AG09319 (cell line): ENCODE results near the gene SSC5D.

Experiments
- DNase-seq: peaks from one replicate; pipeline ENCODE4 v3.0.0-alpha.2; 2010; ENCODE audit warnings: low read depth; ENCODE audit errors: extremely low read depth
- TF ChIP-seq, protein P1 (sequence below): IDR thresholded peaks from 2 replicates; pipeline ENCODE4 v1.5.1; 2011; ENCODE audit warnings: low read depth, mild to moderate bottlenecking, inconsistent platforms, low read length, moderate library complexity

The SSC5D gene

GRCh38 chr19:55535965-55536350 is 47.7 kb downstream of the SSC5D start:
- TF ChIP-seq, protein P1, sequence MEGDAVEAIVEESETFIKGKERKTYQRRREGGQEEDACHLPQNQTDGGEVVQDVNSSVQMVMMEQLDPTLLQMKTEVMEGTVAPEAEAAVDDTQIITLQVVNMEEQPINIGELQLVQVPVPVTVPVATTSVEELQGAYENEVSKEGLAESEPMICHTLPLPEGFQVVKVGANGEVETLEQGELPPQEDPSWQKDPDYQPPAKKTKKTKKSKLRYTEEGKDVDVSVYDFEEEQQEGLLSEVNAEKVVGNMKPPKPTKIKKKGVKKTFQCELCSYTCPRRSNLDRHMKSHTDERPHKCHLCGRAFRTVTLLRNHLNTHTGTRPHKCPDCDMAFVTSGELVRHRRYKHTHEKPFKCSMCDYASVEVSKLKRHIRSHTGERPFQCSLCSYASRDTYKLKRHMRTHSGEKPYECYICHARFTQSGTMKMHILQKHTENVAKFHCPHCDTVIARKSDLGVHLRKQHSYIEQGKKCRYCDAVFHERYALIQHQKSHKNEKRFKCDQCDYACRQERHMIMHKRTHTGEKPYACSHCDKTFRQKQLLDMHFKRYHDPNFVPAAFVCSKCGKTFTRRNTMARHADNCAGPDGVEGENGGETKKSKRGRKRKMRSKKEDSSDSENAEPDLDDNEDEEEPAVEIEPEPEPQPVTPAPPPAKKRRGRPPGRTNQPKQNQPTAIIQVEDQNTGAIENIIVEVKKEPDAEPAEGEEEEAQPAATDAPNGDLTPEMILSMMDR, result no peak
- DNase-seq, result no peak

GRCh38 chr19:55536366-55536765 is 48.1 kb downstream of the SSC5D start:
- TF ChIP-seq, protein P1, result no peak
- DNase-seq, result no peak

- DNase-seq, result no peak
- TF ChIP-seq, protein P1, result peak; percentile 3
Observed at GRCh38 chr19:55536951-55537740, 48.9 kb downstream of the SSC5D start, which contains the start of gene SBK2. Gene SBK2, minus strand, starts transcription at chr19:55537133. Its CDS starts 839 bp downstream, at chr19:55536294.

DNA sequence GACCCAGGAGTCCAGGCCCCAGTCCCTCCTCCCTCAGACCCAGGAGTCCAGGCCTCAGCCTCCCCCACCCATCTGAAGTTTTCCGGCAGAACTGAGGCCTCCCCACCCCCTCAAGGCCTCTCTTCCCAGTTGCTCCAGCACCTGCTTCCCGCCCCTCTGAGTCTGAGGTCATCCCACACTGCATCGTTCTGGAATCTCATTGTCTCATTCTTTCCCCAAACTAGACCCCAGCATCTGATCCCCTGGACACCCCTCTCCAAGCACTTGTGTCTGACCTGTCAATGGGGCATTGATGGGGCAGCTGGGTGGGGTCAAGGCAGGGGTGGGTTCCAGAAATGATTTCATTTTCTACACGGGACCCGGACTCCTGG is 49.5 kb downstream of the SSC5D start:
- TF ChIP-seq, protein P1, result no peak
- no peak for DNase-seq

DNA sequence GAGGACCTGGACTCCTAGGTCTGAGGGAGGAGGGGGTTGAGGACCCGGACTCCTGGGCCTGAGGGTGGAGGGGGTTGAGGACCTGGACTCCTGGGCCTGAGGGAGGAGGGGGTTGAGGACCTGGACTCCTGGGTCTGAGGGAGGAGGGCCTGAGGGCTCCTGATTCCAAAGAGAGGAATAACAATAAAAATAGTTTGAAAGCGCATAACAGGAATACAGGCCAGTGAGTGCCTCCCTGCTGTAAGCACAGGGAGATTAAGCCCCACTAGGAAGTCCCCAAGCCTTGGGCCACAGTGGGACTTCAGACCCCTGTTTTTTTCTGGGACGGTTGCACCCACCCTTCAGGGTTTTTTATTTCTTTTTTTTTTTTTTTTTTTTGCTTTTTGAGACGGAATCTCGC is 49.9 kb downstream of the SSC5D start:
- TF ChIP-seq, protein P1, result no peak
- no peak for DNase-seq

DNA sequence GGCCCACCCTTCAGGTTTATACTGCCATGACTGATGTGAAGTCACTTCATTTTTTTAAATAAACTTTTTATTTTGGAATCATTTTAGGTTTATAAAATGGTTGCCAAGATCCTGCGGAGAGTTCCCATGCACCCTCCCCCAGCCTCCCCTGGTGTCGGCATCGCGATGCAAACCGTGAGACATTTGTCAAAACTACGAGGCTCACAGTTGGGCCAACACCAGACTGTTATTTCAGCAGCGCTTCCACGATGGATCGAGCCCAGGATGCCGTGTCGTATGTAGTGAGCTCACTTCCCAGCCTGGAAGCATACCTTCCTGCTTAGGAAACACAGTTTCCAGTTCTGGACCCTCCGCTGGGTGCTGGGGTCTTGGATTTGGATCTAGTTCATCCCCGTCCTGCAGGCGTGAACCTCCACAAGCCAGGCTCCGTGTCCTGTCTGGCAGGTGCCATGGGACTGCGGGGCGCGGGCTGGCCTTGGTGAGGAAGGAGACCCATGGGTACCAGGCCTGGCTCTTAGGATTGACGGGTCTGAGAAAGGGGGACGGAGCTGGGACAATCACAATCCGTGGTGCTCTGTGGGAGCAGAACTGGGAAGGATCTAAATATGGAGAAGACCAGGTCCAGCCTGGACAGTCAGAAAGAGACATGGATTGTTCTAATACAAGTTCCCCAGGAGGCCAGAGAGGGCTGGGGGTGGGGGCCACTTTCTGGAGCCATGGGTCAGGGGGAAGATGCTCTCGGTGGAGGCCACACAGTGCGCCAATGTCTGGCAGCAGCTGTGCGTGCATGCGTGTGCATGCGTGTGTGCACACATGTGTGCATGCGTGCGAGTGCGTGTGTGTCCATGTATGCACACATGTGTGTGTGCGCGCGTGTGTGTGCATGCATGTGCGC is 51.1 kb downstream of the SSC5D start:
- TF ChIP-seq, protein P1, result no peak
- DNase-seq, result no peak

GRCh38 chr19:55540619-55541018 is 52.4 kb downstream of the SSC5D start:
- TF ChIP-seq, protein P1, result no peak

More at GRCh38 chr19:55540619-55541018, 52.4 kb downstream of the SSC5D start:
- no peak for DNase-seq
